GM18873 (cell line): ENCODE measurements around the gene ABCB8.
"Not testable (repeated sequence)": the region's sequence is repeated elsewhere in the genome, so short reads cannot be mapped to it uniquely, and the experiment has no call there.

Experiments used
- ATAC-seq: cut with Tn5 transposase; IDR thresholded peaks from one replicate; pipeline ENCODE4 v1.9.1; 2021; ENCODE audit warnings: mild to moderate bottlenecking, moderate library complexity, moderate number of reproducible peaks; ENCODE audit not compliant: unreplicated experiment, low FRiP score

Gene ABCB8

GRCh38 chr7:151032936-151033863 is 5.0 kb downstream of the ABCB8 start:
- ATAC-seq = no peak

GRCh38 chr7:151033864-151034249 is 5.6 kb downstream of the ABCB8 start:
- ATAC-seq = no peak

- no peak for ATAC-seq
These were observed 6.2 kb downstream of the ABCB8 start for GRCh38 chr7:151034312-151035025.

GRCh38 chr7:151035026-151035717 is 6.9 kb downstream of the ABCB8 start:
- no peak for ATAC-seq

GRCh38 chr7:151035902-151036301 is 7.7 kb downstream of the ABCB8 start:
- no peak for ATAC-seq

GRCh38 chr7:151038951-151039849 is 10.9 kb downstream of the ABCB8 start:
- ATAC-seq = no peak

- ATAC-seq = no peak
These were observed 11.7 kb downstream of the ABCB8 start for GRCh38 chr7:151039850-151040548.

GRCh38 chr7:151040616-151041375 is 12.5 kb downstream of the ABCB8 start:
- ATAC-seq = no peak

GRCh38 chr7:151043449-151043848 is 15.2 kb downstream of the ABCB8 start:
- ATAC-seq = not testable (repeated sequence)

GRCh38 chr7:151043959-151044358 is 15.7 kb downstream of the ABCB8 start:
- no peak for ATAC-seq

- ATAC-seq = no peak
These were observed 17.0 kb downstream of the ABCB8 start for GRCh38 chr7:151045262-151045661.

- no peak for ATAC-seq
These were observed 17.7 kb downstream of the ABCB8 start for GRCh38 chr7:151045967-151046366.

GRCh38 chr7:151046603-151047573 is 18.6 kb downstream of the ABCB8 start:
- no peak for ATAC-seq

GRCh38 chr7:151047976-151048815 is 19.9 kb downstream of the ABCB8 start, which contains the start of gene ASIC3:
Gene ASIC3, plus strand, starts transcription at chr7:151048531. Its CDS starts 355 bp downstream, at chr7:151048886.
- ATAC-seq = no peak

GRCh38 chr7:151048911-151049463 is 20.7 kb downstream of the ABCB8 start:
- no peak for ATAC-seq

- no peak for ATAC-seq
These were observed 22.9 kb downstream of the ABCB8 start for GRCh38 chr7:151051108-151051507.
